ENCODE data around the gene SLC35B2. TPM values are rescaled to one million over a fixed set of nuclear protein-coding genes. Genes with fewer than 3 reads are reported as not detected.

Gene SLC35B2
- total RNA-seq (2014; rRNA removed; shearing (Covaris generic)) (30.5 and 30.9 TPM in 2 replicates), polyA plus RNA-seq (2016; fragmentation: Nextera tagmentation; extraction: Ambion mirVana) (14.0 and 14.7 TPM in 2 replicates)
- long read RNA-seq, transcript SLC35B2-202 (4 exons, 2,043 nt) = major isoform, 24 of 33 reads
- long read RNA-seq, partial matches to known transcripts = 1 of 33 reads
- long read RNA-seq, other reads (novel, unspliced or antisense) = 4 of 33 reads

GRCh38 chr6:44257025-44257752 lies at the start of gene SLC35B2:
TSS of gene SLC35B2 (minus strand) at chr6:44257528. CDS start at chr6:44257410, 118 bp downstream.
- Histone ChIP-seq H3K79me2 (replicated peaks; ENCODE audit: insufficient read depth) (peaks cover 15% of the 10 kb centered on the region; the same call in 1 of the 2 replicates), H3K4me3 (peak within 1 kb of the TSS; percentile 94), H3F3A (replicated peaks; ENCODE audit: low read depth) (peaks cover 44% of the 10 kb centered on the region), H2AFZ (peak within 1 kb of the TSS; percentile 60; the same call in 1 of the 2 replicates), H3K36me3 (ENCODE audit: insufficient read depth) (peaks cover 22% of the 10 kb centered on the region), H3K27ac (ENCODE audit: low read depth) (peak within 1 kb of the TSS; percentile 97), H3K9me2 (ENCODE audit: insufficient read depth) (no peaks in the 10 kb centered on the region), H3K27me3 (ENCODE audit: insufficient read depth) (no peaks in the 10 kb centered on the region), H3K4me1 (ENCODE audit: insufficient read depth) (no peaks in the 10 kb centered on the region), H4K20me1 (replicated peaks; ENCODE audit: insufficient read depth) (peaks cover 13% of the 10 kb centered on the region), H3K4me2 (peak within 1 kb of the TSS; percentile 97)
- DNase-seq (ENCODE audit: low spot score) = peak; percentile 83
- H3K27ac Mint-ChIP-seq = peak within 1 kb of the TSS; percentile 97
- H3K36me3 Mint-ChIP-seq (ENCODE audit: low read depth) = peaks cover 61% of the 10 kb centered on the region
- peaks cover 7% of the 10 kb centered on the region for H3K9me3 Mint-ChIP-seq
- ATAC-seq = peak; percentile 25
- H3K4me3 Mint-ChIP-seq = peak within 1 kb of the TSS; percentile 96
- peaks cover 46% of the 10 kb centered on the region for H3K4me1 Mint-ChIP-seq
- 0 out of 2 replicates have a peak, but pooled peaks have one; percentile 35 for TF ChIP-seq CREB1 (CRISPR knock-in tag; IDR thresholded peaks at IDR 0.05; ENCODE audit: low read depth)
- peak; percentile 77 for TF ChIP-seq POLR2AphosphoS5 (IDR thresholded peaks at IDR 0.05; ENCODE audit: low read depth)
- no peak for TF ChIP-seq STAT1 (IDR thresholded peaks at IDR 0.05; ENCODE audit: unreplicated experiment)
- TF ChIP-seq, protein P1, sequence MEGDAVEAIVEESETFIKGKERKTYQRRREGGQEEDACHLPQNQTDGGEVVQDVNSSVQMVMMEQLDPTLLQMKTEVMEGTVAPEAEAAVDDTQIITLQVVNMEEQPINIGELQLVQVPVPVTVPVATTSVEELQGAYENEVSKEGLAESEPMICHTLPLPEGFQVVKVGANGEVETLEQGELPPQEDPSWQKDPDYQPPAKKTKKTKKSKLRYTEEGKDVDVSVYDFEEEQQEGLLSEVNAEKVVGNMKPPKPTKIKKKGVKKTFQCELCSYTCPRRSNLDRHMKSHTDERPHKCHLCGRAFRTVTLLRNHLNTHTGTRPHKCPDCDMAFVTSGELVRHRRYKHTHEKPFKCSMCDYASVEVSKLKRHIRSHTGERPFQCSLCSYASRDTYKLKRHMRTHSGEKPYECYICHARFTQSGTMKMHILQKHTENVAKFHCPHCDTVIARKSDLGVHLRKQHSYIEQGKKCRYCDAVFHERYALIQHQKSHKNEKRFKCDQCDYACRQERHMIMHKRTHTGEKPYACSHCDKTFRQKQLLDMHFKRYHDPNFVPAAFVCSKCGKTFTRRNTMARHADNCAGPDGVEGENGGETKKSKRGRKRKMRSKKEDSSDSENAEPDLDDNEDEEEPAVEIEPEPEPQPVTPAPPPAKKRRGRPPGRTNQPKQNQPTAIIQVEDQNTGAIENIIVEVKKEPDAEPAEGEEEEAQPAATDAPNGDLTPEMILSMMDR (conservative IDR thresholded peaks at IDR 0.05; ENCODE audit: low read depth in 2 of 2) = peak; percentile 36 to 70
- TF ChIP-seq JUNB (IDR thresholded peaks at IDR 0.05; ENCODE audit: unreplicated experiment) = no peak
- TF ChIP-seq, protein P2, sequence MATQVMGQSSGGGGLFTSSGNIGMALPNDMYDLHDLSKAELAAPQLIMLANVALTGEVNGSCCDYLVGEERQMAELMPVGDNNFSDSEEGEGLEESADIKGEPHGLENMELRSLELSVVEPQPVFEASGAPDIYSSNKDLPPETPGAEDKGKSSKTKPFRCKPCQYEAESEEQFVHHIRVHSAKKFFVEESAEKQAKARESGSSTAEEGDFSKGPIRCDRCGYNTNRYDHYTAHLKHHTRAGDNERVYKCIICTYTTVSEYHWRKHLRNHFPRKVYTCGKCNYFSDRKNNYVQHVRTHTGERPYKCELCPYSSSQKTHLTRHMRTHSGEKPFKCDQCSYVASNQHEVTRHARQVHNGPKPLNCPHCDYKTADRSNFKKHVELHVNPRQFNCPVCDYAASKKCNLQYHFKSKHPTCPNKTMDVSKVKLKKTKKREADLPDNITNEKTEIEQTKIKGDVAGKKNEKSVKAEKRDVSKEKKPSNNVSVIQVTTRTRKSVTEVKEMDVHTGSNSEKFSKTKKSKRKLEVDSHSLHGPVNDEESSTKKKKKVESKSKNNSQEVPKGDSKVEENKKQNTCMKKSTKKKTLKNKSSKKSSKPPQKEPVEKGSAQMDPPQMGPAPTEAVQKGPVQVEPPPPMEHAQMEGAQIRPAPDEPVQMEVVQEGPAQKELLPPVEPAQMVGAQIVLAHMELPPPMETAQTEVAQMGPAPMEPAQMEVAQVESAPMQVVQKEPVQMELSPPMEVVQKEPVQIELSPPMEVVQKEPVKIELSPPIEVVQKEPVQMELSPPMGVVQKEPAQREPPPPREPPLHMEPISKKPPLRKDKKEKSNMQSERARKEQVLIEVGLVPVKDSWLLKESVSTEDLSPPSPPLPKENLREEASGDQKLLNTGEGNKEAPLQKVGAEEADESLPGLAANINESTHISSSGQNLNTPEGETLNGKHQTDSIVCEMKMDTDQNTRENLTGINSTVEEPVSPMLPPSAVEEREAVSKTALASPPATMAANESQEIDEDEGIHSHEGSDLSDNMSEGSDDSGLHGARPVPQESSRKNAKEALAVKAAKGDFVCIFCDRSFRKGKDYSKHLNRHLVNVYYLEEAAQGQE (IDR thresholded peaks at IDR 0.05; ENCODE audit: unreplicated experiment) = no peak
- H3K27me3 Mint-ChIP-seq (ENCODE audit: insufficient read depth, low read depth, poor library complexity) = peaks cover 45% of the 10 kb centered on the region

- no peak for DNase-seq (ENCODE audit: low spot score)
- TF ChIP-seq EZH2phosphoT487 (IDR thresholded peaks at IDR 0.05; ENCODE audit: unreplicated experiment) = no peak
- TF ChIP-seq JUNB (IDR thresholded peaks at IDR 0.05; ENCODE audit: unreplicated experiment) = no peak
- TF ChIP-seq EZH2 (IDR thresholded peaks at IDR 0.05; ENCODE audit: low read depth, unreplicated experiment) = no peak
- no peak for TF ChIP-seq POLR2AphosphoS5 (IDR thresholded peaks at IDR 0.05; ENCODE audit: low read depth)
These were observed 49.4 kb upstream of the SLC35B2 start for GRCh38 chr6:44306710-44307109.

More at GRCh38 chr6:44306710-44307109, 49.4 kb upstream of the SLC35B2 start:
- Histone ChIP-seq H3K36me3 (ENCODE audit: insufficient read depth) (peaks cover 19% of the 10 kb centered on the region), H3F3A (replicated peaks; ENCODE audit: low read depth) (no peaks in the 10 kb centered on the region), H3K27me3 (ENCODE audit: insufficient read depth) (no peaks in the 10 kb centered on the region), H3K4me3 (no peak overlapping the region), H3K27ac (ENCODE audit: low read depth) (no peak overlapping the region), H3K4me1 (ENCODE audit: insufficient read depth) (no peaks in the 10 kb centered on the region), H2AFZ (no peak overlapping the region), H3K4me2 (no peak overlapping the region), H3K9me2 (ENCODE audit: insufficient read depth) (no peaks in the 10 kb centered on the region), H4K20me1 (replicated peaks; ENCODE audit: insufficient read depth) (no peaks in the 10 kb centered on the region), H3K79me2 (replicated peaks; ENCODE audit: insufficient read depth) (0 out of 2 replicates have a peak, but pooled peaks cover 1% of the 10 kb centered on the region)
- H3K27ac Mint-ChIP-seq = no peak overlapping the region
- H3K4me3 Mint-ChIP-seq = no peak overlapping the region
- H3K9me3 Mint-ChIP-seq = no peaks in the 10 kb centered on the region; the same call in 2 of the 3 replicates
- peaks cover 10% of the 10 kb centered on the region for H3K27me3 Mint-ChIP-seq (ENCODE audit: insufficient read depth, low read depth, poor library complexity)
- H3K36me3 Mint-ChIP-seq (ENCODE audit: low read depth) = peaks cover 82% of the 10 kb centered on the region
- no peak for ATAC-seq
- H3K4me1 Mint-ChIP-seq = peaks cover 2% of the 10 kb centered on the region; the same call in 2 of the 3 replicates

Data from GM23338 (cell line).